ENCODE data around the gene PLK1. TPM values are rescaled to one million over a fixed set of nuclear protein-coding genes. Genes with fewer than 3 reads are reported as not detected.

Gene PLK1
- polyA plus RNA-seq, 1 donor from 2014 or later = 0.21 TPM

- Histone ChIP-seq H3K27ac (ENCODE audit: low read length) (no peak overlapping the region), H3K27me3 (ENCODE audit: insufficient read depth, low read depth, low read length) (no peaks in the 10 kb centered on the region), H3K9ac (ENCODE audit: low read length) (no peak overlapping the region), H3K4me2 (ENCODE audit: low read length) (no peak overlapping the region), H3K9me3 (ENCODE audit: low read length) (no peaks in the 10 kb centered on the region), H2AFZ (ENCODE audit: low read depth, low read length) (no peak overlapping the region), H3K36me3 (ENCODE audit: insufficient read depth, low read length) (no peaks in the 10 kb centered on the region), H3K4me3 (ENCODE audit: low read length) (no peak overlapping the region), H4K20me1 (ENCODE audit: insufficient read depth) (no peaks in the 10 kb centered on the region), H3K79me2 (replicated peaks; ENCODE audit: insufficient read depth, low read length) (no peaks in the 10 kb centered on the region), H3K9me2 (ENCODE audit: insufficient read depth, low read length) (no peaks in the 10 kb centered on the region), H3F3A (ENCODE audit: insufficient read depth, low read length, poor library complexity, severe bottlenecking) (no peaks in the 10 kb centered on the region)
- TF ChIP-seq EZH2 (IDR thresholded peaks at IDR 0.05; ENCODE audit: borderline replicate concordance, insufficient read depth, low read length, poor library complexity, severe bottlenecking) = no peak
Observed at GRCh38 chr16:23699100-23699499, 20.4 kb downstream of the PLK1 start.

GRCh38 chr16:23700093-23700492 is 21.4 kb downstream of the PLK1 start:
- no peak overlapping the region for H3K27ac ChIP-seq (ENCODE audit: low read length)
- no peaks in the 10 kb centered on the region for H4K20me1 ChIP-seq (ENCODE audit: insufficient read depth)
- H3K4me2 ChIP-seq (ENCODE audit: low read length) = no peak overlapping the region
- TF ChIP-seq MXI1 (conservative IDR thresholded peaks at IDR 0.05; ENCODE audit: poor library complexity, severe bottlenecking) (no peak), RAD21 (conservative IDR thresholded peaks at IDR 0.05) (no peak), REST (IDR thresholded peaks at IDR 0.05; ENCODE audit: borderline replicate concordance) (no peak), EP300 (conservative IDR thresholded peaks at IDR 0.05; ENCODE audit: poor library complexity, severe bottlenecking) (no peak)
- no peaks in the 10 kb centered on the region for H3K36me3 ChIP-seq (ENCODE audit: insufficient read depth, low read length)
- no peaks in the 10 kb centered on the region for H3K27me3 ChIP-seq (ENCODE audit: insufficient read depth, low read depth, low read length)
- no peaks in the 10 kb centered on the region for H3K79me2 ChIP-seq (replicated peaks; ENCODE audit: insufficient read depth, low read length)
- no peaks in the 10 kb centered on the region for H3K9me3 ChIP-seq (ENCODE audit: low read length)
- H3K9ac ChIP-seq (ENCODE audit: low read length) = no peak overlapping the region
- H3K9me2 ChIP-seq (ENCODE audit: insufficient read depth, low read length) = no peaks in the 10 kb centered on the region
- no peaks in the 10 kb centered on the region for H3F3A ChIP-seq (ENCODE audit: insufficient read depth, low read length, poor library complexity, severe bottlenecking)
- H2AFZ ChIP-seq (ENCODE audit: low read depth, low read length) = no peak overlapping the region
- no peak overlapping the region for H3K4me3 ChIP-seq (ENCODE audit: low read length)

GRCh38 chr16:23700509-23700908 is 21.8 kb downstream of the PLK1 start:
- no peaks in the 10 kb centered on the region for H3K79me2 ChIP-seq (replicated peaks; ENCODE audit: insufficient read depth, low read length)
- no peaks in the 10 kb centered on the region for H3F3A ChIP-seq (ENCODE audit: insufficient read depth, low read length, poor library complexity, severe bottlenecking)
- TF ChIP-seq TAF1 (IDR thresholded peaks at IDR 0.05; ENCODE audit: low read depth) (no peak), MXI1 (conservative IDR thresholded peaks at IDR 0.05; ENCODE audit: poor library complexity, severe bottlenecking) (no peak), REST (IDR thresholded peaks at IDR 0.05; ENCODE audit: borderline replicate concordance) (no peak), CTCF (IDR thresholded peaks at IDR 0.05; ENCODE audit: poor library complexity, severe bottlenecking) (no peak), EZH2 (IDR thresholded peaks at IDR 0.05; ENCODE audit: borderline replicate concordance, insufficient read depth, low read length, poor library complexity, severe bottlenecking) (no peak), EP300 (conservative IDR thresholded peaks at IDR 0.05; ENCODE audit: poor library complexity, severe bottlenecking) (no peak), POLR2AphosphoS5 (IDR thresholded peaks at IDR 0.05) (no peak), SMC3 (conservative IDR thresholded peaks at IDR 0.05; ENCODE audit: poor library complexity) (no peak), RAD21 (conservative IDR thresholded peaks at IDR 0.05) (no peak)
- no peak overlapping the region for H3K4me3 ChIP-seq (ENCODE audit: low read length)
- H4K20me1 ChIP-seq (ENCODE audit: insufficient read depth) = no peaks in the 10 kb centered on the region
- no peaks in the 10 kb centered on the region for H3K9me3 ChIP-seq (ENCODE audit: low read length)
- H2AFZ ChIP-seq (ENCODE audit: low read depth, low read length) = no peak overlapping the region
- no peak overlapping the region for H3K4me2 ChIP-seq (ENCODE audit: low read length)
- H3K9ac ChIP-seq (ENCODE audit: low read length) = no peak overlapping the region
- H3K27me3 ChIP-seq (ENCODE audit: insufficient read depth, low read depth, low read length) = no peaks in the 10 kb centered on the region
- no peaks in the 10 kb centered on the region for H3K9me2 ChIP-seq (ENCODE audit: insufficient read depth, low read length)
- no peak overlapping the region for H3K27ac ChIP-seq (ENCODE audit: low read length)
- no peaks in the 10 kb centered on the region for H3K36me3 ChIP-seq (ENCODE audit: insufficient read depth, low read length)

All from neural cell (in vitro differentiated cells).